ENCODE results near the gene CUL7. TPM values are rescaled to one million over a fixed set of nuclear protein-coding genes. Genes with fewer than 3 reads are reported as not detected.

The CUL7 gene
- total RNA-seq, 1 experiment from 2014 or later: 23.5 TPM

DNA sequence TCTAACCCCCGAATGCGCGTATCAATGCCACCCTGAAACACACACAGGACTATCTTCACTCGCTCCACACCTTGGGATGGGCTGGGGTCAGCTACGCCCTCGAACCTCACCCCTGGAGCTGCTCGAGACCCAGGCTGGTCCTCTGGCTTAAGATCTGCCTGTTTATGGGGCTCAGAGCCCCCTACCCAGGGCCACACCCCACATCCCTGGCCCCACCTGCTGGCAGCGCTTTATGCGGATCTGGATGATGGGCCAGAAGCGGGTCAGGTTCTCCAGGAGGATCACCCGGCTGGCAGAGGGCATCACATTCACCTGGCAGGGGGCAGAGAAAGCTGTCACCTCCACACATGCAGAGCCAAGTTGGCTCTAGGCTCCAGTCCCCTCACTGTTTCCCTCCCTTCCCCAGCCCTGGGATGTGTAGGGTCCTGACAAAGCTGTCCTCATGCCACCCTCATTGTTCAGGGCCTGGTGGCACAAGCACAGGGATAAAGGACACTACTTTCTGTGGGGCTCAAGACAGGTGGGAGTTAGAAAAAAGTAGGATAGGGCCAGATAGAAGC lies 8.2 kb downstream of the CUL7 start:
- no peaks in the 10 kb centered on the region; a peak in 2 of 5 replicates for H3K9me3 Mint-ChIP-seq

More for the DNA sequence above, 8.2 kb downstream of the CUL7 start:
- Histone ChIP-seq H3K27ac (ENCODE audit: insufficient read length, low read depth, low read length) (no peak overlapping the region), H2BK120ac (ENCODE audit: low read depth, low read length, poor library complexity, severe bottlenecking) (no peak overlapping the region), H3K79me1 (ENCODE audit: insufficient read depth, low read depth, low read length, poor library complexity, severe bottlenecking) (no peaks in the 10 kb centered on the region), H3K4me2 (ENCODE audit: insufficient read depth, insufficient read length, low read length) (no peak overlapping the region), H2BK12ac (ENCODE audit: insufficient read length, low read depth, low read length) (no peak overlapping the region), H4K20me1 (ENCODE audit: control insufficient read depth, insufficient read depth, insufficient read length) (no peaks in the 10 kb centered on the region), H3K56ac (ENCODE audit: insufficient read length, low read depth, low read length) (no peak overlapping the region), H3K4me1 (ENCODE audit: insufficient read depth, low read length) (no peaks in the 10 kb centered on the region), H3K9me3 (ENCODE audit: control insufficient read depth, low read depth, low read length) (no peaks in the 10 kb centered on the region), H4K8ac (replicated peaks; ENCODE audit: insufficient read length, low read depth, low read length) (no peak overlapping the region), H3K79me2 (ENCODE audit: insufficient read depth, low read length) (no peaks in the 10 kb centered on the region), H2BK20ac (ENCODE audit: low read depth, low read length, poor library complexity, severe bottlenecking) (no peak overlapping the region), H3K4ac (ENCODE audit: low read depth, low read length) (no peak overlapping the region), H4K5ac (ENCODE audit: insufficient read length, low read depth, low read length) (no peak overlapping the region), H3T11ph (ENCODE audit: low read length) (no peak overlapping the region), H3K18ac (ENCODE audit: insufficient read length, low read depth, low read length) (no peak overlapping the region), H3K27me3 (ENCODE audit: insufficient read depth, low read length) (no peaks in the 10 kb centered on the region), H3K23me2 (ENCODE audit: insufficient read length, low read depth, low read length, poor library complexity, severe bottlenecking) (no peaks in the 10 kb centered on the region), H3K14ac (ENCODE audit: insufficient read depth, low read length) (no peak overlapping the region), H2AFZ (ENCODE audit: low read length) (no peak overlapping the region), H2BK15ac (ENCODE audit: low read depth, low read length) (no peak overlapping the region), H2AK5ac (ENCODE audit: insufficient read length, low read length) (no peak overlapping the region), H4K91ac (ENCODE audit: insufficient read length, low read depth, low read length) (no peak overlapping the region), H3K23ac (ENCODE audit: insufficient read length, low read depth, low read length) (no peak overlapping the region), H2BK5ac (ENCODE audit: insufficient read length, low read length) (no peak overlapping the region), H3K9ac (ENCODE audit: extremely low read depth, insufficient read length, low read length) (no peak overlapping the region)
- H3K36me3 Mint-ChIP-seq (ENCODE audit: insufficient read depth in 1 of 3, low read depth in 3 of 3): peaks cover 22 to 80% (median 79%) of the 10 kb centered on the region in 3 experiments
- TF ChIP-seq, protein P1, sequence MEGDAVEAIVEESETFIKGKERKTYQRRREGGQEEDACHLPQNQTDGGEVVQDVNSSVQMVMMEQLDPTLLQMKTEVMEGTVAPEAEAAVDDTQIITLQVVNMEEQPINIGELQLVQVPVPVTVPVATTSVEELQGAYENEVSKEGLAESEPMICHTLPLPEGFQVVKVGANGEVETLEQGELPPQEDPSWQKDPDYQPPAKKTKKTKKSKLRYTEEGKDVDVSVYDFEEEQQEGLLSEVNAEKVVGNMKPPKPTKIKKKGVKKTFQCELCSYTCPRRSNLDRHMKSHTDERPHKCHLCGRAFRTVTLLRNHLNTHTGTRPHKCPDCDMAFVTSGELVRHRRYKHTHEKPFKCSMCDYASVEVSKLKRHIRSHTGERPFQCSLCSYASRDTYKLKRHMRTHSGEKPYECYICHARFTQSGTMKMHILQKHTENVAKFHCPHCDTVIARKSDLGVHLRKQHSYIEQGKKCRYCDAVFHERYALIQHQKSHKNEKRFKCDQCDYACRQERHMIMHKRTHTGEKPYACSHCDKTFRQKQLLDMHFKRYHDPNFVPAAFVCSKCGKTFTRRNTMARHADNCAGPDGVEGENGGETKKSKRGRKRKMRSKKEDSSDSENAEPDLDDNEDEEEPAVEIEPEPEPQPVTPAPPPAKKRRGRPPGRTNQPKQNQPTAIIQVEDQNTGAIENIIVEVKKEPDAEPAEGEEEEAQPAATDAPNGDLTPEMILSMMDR (conservative IDR thresholded peaks at IDR 0.05): no peak
- peak; percentile 22 for DNase-seq
- H3K27ac Mint-ChIP-seq: peak overlapping the region in 1 of 3 experiments; percentile 78; a peak in 2 of 7 replicates
- no peak overlapping the region for H3K4me3 Mint-ChIP-seq
- H3K4me1 Mint-ChIP-seq: no peaks in the 10 kb centered on the region
- no peaks in the 10 kb centered on the region for H3K27me3 Mint-ChIP-seq (ENCODE audit: low read depth)
- WGBS (ENCODE audit: extremely low coverage, insufficient read length, low lambda C conversion rate): no CpG with 5 or more reads among the region's 11 CpGs

All from H9 (cell line).